Measurements from ENCODE around the gene BICC1. TPM values are rescaled to one million over a fixed set of nuclear protein-coding genes. Genes with fewer than 3 reads are reported as not detected.

BICC1 gene
- total RNA-seq, 1 donor from 2014 or later, result 1.1 TPM

- Mint-ChIP-seq H3K27ac (ENCODE audit: unreplicated experiment) (no peak overlapping the region), H3K4me1 (ENCODE audit: unreplicated experiment) (no peaks in the 10 kb centered on the region)
- DNase-seq (ENCODE audit: low spot score), result no peak
Measured at GRCh38 chr10:58782876-58783851, 270.5 kb downstream of the BICC1 start.

GRCh38 chr10:58784361-58784760 is 271.7 kb downstream of the BICC1 start:
- Mint-ChIP-seq H3K9me3 (ENCODE audit: unreplicated experiment) (no peaks in the 10 kb centered on the region), H3K27me3 (ENCODE audit: unreplicated experiment) (no peaks in the 10 kb centered on the region), H3K4me1 (ENCODE audit: unreplicated experiment) (no peaks in the 10 kb centered on the region), H3K27ac (ENCODE audit: unreplicated experiment) (no peak overlapping the region), H3K36me3 (ENCODE audit: low read depth, unreplicated experiment) (no peaks in the 10 kb centered on the region), H3K4me3 (ENCODE audit: unreplicated experiment) (no peak overlapping the region)
- DNase-seq (ENCODE audit: low spot score), result no peak
- TF ChIP-seq, protein P1, sequence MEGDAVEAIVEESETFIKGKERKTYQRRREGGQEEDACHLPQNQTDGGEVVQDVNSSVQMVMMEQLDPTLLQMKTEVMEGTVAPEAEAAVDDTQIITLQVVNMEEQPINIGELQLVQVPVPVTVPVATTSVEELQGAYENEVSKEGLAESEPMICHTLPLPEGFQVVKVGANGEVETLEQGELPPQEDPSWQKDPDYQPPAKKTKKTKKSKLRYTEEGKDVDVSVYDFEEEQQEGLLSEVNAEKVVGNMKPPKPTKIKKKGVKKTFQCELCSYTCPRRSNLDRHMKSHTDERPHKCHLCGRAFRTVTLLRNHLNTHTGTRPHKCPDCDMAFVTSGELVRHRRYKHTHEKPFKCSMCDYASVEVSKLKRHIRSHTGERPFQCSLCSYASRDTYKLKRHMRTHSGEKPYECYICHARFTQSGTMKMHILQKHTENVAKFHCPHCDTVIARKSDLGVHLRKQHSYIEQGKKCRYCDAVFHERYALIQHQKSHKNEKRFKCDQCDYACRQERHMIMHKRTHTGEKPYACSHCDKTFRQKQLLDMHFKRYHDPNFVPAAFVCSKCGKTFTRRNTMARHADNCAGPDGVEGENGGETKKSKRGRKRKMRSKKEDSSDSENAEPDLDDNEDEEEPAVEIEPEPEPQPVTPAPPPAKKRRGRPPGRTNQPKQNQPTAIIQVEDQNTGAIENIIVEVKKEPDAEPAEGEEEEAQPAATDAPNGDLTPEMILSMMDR (IDR thresholded peaks at IDR 0.05; ENCODE audit: unreplicated experiment), result no peak

More at GRCh38 chr10:58782876-58783851, 270.5 kb downstream of the BICC1 start:
- no peaks in the 10 kb centered on the region for H3K27me3 Mint-ChIP-seq (ENCODE audit: unreplicated experiment)
- H3K36me3 Mint-ChIP-seq (ENCODE audit: low read depth, unreplicated experiment), result no peaks in the 10 kb centered on the region
- TF ChIP-seq, protein P1 (IDR thresholded peaks at IDR 0.05; ENCODE audit: unreplicated experiment), result no peak
- H3K9me3 Mint-ChIP-seq (ENCODE audit: unreplicated experiment), result no peaks in the 10 kb centered on the region
- H3K4me3 Mint-ChIP-seq (ENCODE audit: unreplicated experiment), result no peak overlapping the region

GRCh38 chr10:58785354-58785753 is 272.7 kb downstream of the BICC1 start:
- no peaks in the 10 kb centered on the region for H3K27me3 Mint-ChIP-seq (ENCODE audit: unreplicated experiment)

GRCh38 chr10:58791137-58791536 is 278.5 kb downstream of the BICC1 start:
- no peak for DNase-seq (ENCODE audit: low spot score)
- H3K9me3 Mint-ChIP-seq (ENCODE audit: unreplicated experiment), result no peaks in the 10 kb centered on the region
- no peak overlapping the region for H3K27ac Mint-ChIP-seq (ENCODE audit: unreplicated experiment)
- no peaks in the 10 kb centered on the region for H3K27me3 Mint-ChIP-seq (ENCODE audit: unreplicated experiment)
- H3K36me3 Mint-ChIP-seq (ENCODE audit: low read depth, unreplicated experiment), result no peaks in the 10 kb centered on the region
- TF ChIP-seq, protein P1 (IDR thresholded peaks at IDR 0.05; ENCODE audit: unreplicated experiment), result no peak
- no peak overlapping the region for H3K4me3 Mint-ChIP-seq (ENCODE audit: unreplicated experiment)
- no peaks in the 10 kb centered on the region for H3K4me1 Mint-ChIP-seq (ENCODE audit: unreplicated experiment)

More at GRCh38 chr10:58785354-58785753, 272.7 kb downstream of the BICC1 start:
- no peaks in the 10 kb centered on the region for H3K9me3 Mint-ChIP-seq (ENCODE audit: unreplicated experiment)
- H3K36me3 Mint-ChIP-seq (ENCODE audit: low read depth, unreplicated experiment), result no peaks in the 10 kb centered on the region
- TF ChIP-seq, protein P1 (IDR thresholded peaks at IDR 0.05; ENCODE audit: unreplicated experiment), result no peak
- no peak for DNase-seq (ENCODE audit: low spot score)
- no peaks in the 10 kb centered on the region for H3K4me1 Mint-ChIP-seq (ENCODE audit: unreplicated experiment)
- H3K4me3 Mint-ChIP-seq (ENCODE audit: unreplicated experiment), result no peak overlapping the region
- no peak overlapping the region for H3K27ac Mint-ChIP-seq (ENCODE audit: unreplicated experiment)

DNA sequence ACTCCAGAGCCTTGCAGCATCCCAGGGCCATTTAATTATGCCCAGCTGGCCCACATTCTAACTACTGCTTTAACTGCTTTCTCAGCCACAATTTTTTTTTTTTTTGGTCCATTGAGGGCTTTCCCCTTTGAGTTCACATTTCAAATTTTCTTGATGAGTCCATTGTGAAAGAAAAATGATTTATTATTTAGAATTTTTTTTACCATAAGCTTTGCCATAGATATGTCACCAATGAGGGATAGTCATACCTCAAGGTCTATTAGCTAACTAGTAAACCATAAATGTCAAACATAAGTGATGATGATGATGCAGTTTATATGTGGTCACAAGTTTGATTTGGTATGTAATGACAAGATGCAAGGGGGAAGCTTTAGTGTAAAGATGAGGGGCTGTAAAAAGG is 282.9 kb downstream of the BICC1 start:
- H3K4me3 Mint-ChIP-seq (ENCODE audit: unreplicated experiment), result no peak overlapping the region
- H3K4me1 Mint-ChIP-seq (ENCODE audit: unreplicated experiment), result peaks cover 7% of the 10 kb centered on the region
- H3K27me3 Mint-ChIP-seq (ENCODE audit: unreplicated experiment), result no peaks in the 10 kb centered on the region
- TF ChIP-seq, protein P1 (IDR thresholded peaks at IDR 0.05; ENCODE audit: unreplicated experiment), result no peak
- no peak overlapping the region for H3K27ac Mint-ChIP-seq (ENCODE audit: unreplicated experiment)
- H3K9me3 Mint-ChIP-seq (ENCODE audit: unreplicated experiment), result no peaks in the 10 kb centered on the region
- DNase-seq (ENCODE audit: low spot score), result no peak
- H3K36me3 Mint-ChIP-seq (ENCODE audit: low read depth, unreplicated experiment), result no peaks in the 10 kb centered on the region
